ENCODE measurements around the gene WDR4. TPM values are rescaled to one million over a fixed set of nuclear protein-coding genes. Genes with fewer than 3 reads are reported as not detected.

The WDR4 gene
- polyA plus RNA-seq, 1 of the 3 experiments (the other 2 are of a cell fraction): 26.5 TPM

DNA sequence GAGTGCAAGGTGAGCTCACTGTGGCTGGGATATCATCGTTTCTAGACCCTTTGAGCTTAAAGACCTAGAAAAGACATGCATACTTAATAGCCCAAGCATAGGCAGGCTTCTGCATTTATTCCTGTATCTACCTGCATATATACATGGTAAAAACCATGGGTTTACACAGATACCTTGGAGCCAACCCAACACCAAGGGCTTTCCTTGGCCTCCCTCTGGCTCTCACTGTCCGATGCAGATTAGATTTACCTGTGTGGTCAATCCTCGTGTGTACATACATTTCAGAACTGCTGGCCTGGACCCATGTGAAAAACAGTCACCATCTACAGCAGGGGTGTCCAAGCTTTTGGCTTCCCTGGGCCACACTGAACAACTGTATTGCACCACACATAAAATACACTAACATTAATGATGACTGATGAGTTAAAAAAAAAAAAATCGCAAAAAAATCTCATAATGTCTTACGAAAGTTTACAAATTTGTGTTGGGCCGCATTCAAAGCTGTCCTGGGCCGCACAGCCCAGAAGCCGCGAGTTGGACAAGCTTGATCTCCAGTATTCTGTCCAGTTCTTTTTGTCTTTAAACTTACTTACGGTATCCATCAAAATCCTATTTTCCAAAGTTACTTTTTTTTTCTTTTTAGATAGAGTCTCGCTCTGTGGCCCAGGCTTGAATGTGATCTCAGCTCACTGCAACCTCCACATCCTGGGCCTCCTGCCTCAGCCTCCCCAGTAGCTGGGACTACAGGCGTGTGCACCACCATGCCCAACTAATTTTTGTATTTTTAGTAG is 43.5 kb downstream of the WDR4 start:
- Histone ChIP-seq H3K36me3 (replicated peaks in 1 of 2; ENCODE audit: control insufficient read depth in 1 of 2, insufficient read depth in 2 of 2, low read length in 1 of 2) (peaks cover 7 to 14% of the 10 kb centered on the region in 2 experiments), H3K27ac (ENCODE audit: low read depth in 2 of 2, low read length in 1 of 2) (no peak overlapping the region), H3K9ac (no peak overlapping the region), H3K9me2 (no peaks in the 10 kb centered on the region), H3K27me3 (ENCODE audit: insufficient read depth) (no peaks in the 10 kb centered on the region), H3K4me1 (ENCODE audit: control insufficient read depth in 1 of 2, insufficient read depth in 2 of 2, low read depth in 1 of 2, low read length in 1 of 2) (peaks cover 0 to 9% of the 10 kb centered on the region in 2 experiments; a peak in 1 of 4 replicates), H3K9me3 (no peaks in the 10 kb centered on the region), H3K4me3 (ENCODE audit: low read depth in 2 of 2, low read length in 1 of 2) (no peak overlapping the region), H4K20me1 (ENCODE audit: insufficient read depth) (no peaks in the 10 kb centered on the region), H3K4me2 (no peak overlapping the region), H2AFZ (ENCODE audit: low read depth) (no peak overlapping the region), H3K79me2 (ENCODE audit: insufficient read depth) (no peaks in the 10 kb centered on the region), H3F3A (replicated peaks; ENCODE audit: insufficient read depth) (no peaks in the 10 kb centered on the region)
- DNase-seq: no peak
- ChIA-PET POLR2A (no interaction called here), CTCF (interaction anchor here (0.7 to 1.2 kb wide), 3 partner anchors 182 to 242 kb away, joined by 3 to 5 read pairs (median 3); no protein-coding TSS in a partner anchor)
- TF ChIP-seq EP300 (IDR thresholded peaks at IDR 0.05; ENCODE audit: borderline replicate concordance in 1 of 2, low read depth in 1 of 2, low read length in 1 of 2) (no peak), JUND (IDR thresholded peaks at IDR 0.05) (no peak), RXRA (IDR thresholded peaks at IDR 0.05; ENCODE audit: borderline replicate concordance, low read depth) (no peak), CTCF (IDR thresholded peaks at IDR 0.05) (no peak)
- TF ChIP-seq, protein P1, sequence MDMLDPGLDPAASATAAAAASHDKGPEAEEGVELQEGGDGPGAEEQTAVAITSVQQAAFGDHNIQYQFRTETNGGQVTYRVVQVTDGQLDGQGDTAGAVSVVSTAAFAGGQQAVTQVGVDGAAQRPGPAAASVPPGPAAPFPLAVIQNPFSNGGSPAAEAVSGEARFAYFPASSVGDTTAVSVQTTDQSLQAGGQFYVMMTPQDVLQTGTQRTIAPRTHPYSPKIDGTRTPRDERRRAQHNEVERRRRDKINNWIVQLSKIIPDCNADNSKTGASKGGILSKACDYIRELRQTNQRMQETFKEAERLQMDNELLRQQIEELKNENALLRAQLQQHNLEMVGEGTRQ (IDR thresholded peaks at IDR 0.05; ENCODE audit: borderline replicate concordance, low read depth, low read length): no peak
- WGBS (ENCODE audit: low lambda C conversion rate): 88% methylated on average over 12 of the region's 12 CpGs

- Histone ChIP-seq H3K4me2 (no peak overlapping the region), H3F3A (replicated peaks; ENCODE audit: insufficient read depth) (no peaks in the 10 kb centered on the region), H3K27me3 (ENCODE audit: insufficient read depth) (no peaks in the 10 kb centered on the region), H4K20me1 (ENCODE audit: insufficient read depth) (no peaks in the 10 kb centered on the region), H3K9me2 (no peaks in the 10 kb centered on the region), H3K4me3 (ENCODE audit: low read depth in 2 of 2, low read length in 1 of 2) (no peak overlapping the region), H3K4me1 (ENCODE audit: control insufficient read depth in 1 of 2, insufficient read depth in 2 of 2, low read depth in 1 of 2, low read length in 1 of 2) (peaks cover 0 to 9% of the 10 kb centered on the region in 2 experiments; a peak in 1 of 4 replicates), H3K9ac (no peak overlapping the region), H3K36me3 (replicated peaks in 1 of 2; ENCODE audit: control insufficient read depth in 1 of 2, insufficient read depth in 2 of 2, low read length in 1 of 2) (peaks cover 1 to 8% of the 10 kb centered on the region in 2 experiments), H2AFZ (ENCODE audit: low read depth) (no peak overlapping the region), H3K9me3 (no peaks in the 10 kb centered on the region), H3K79me2 (ENCODE audit: insufficient read depth) (no peaks in the 10 kb centered on the region), H3K27ac (ENCODE audit: low read depth in 2 of 2, low read length in 1 of 2) (no peak overlapping the region)
- no peak for DNase-seq
- TF ChIP-seq RCOR1 (IDR thresholded peaks at IDR 0.05; ENCODE audit: low read length) (no peak), SMC3 (IDR thresholded peaks at IDR 0.05; ENCODE audit: low read depth, low read length) (no peak), TCF12 (IDR thresholded peaks at IDR 0.05) (no peak), FOXM1 (IDR thresholded peaks at IDR 0.05; ENCODE audit: low read depth) (no peak), MEF2A (IDR thresholded peaks at IDR 0.05; ENCODE audit: borderline replicate concordance, low read depth) (no peak), POLR2AphosphoS5 (IDR thresholded peaks at IDR 0.05; ENCODE audit: low read depth, low read length) (no peak), RAD21 (IDR thresholded peaks at IDR 0.05; ENCODE audit: low read length) (no peak), EZH2phosphoT487 (IDR thresholded peaks at IDR 0.05; ENCODE audit: borderline replicate concordance, low read depth) (no peak)
- WGBS (ENCODE audit: low lambda C conversion rate): 89% methylated on average over 6 of the region's 6 CpGs
- ChIA-PET POLR2A (no interaction called here), CTCF (interaction anchor here (1.0 to 1.2 kb wide), 2 partner anchors 184 to 242 kb away, joined by 3 to 5 read pairs; no protein-coding TSS in a partner anchor)
These were observed 44.1 kb downstream of the WDR4 start for GRCh38 chr21:42835211-42835610.
